Right atrium auricular region (tissue), 2 donors: ENCODE measurements around the gene GDF9. TPM values are rescaled to one million over a fixed set of nuclear protein-coding genes. Genes with fewer than 3 reads are reported as not detected.
A peak's percentile ranks its signal among the peaks of the same experiment; 100 is the strongest.

Experiments used
- DNase-seq: peaks from one replicate; pipeline ENCODE4 v3.0.0-alpha.2; 2019; ENCODE audit warnings: low spot score
- H3K27ac ChIP-seq, 2 donors: fragments of 200-600 bp; sonication (generic); 1 replicate in 1 of 2; 2 replicates in 1 of 2; pipeline ENCODE4 v1.5.1; 2016 to 2019
- H3K27me3 ChIP-seq, 2 donors: fragments of 200-600 bp; sonication (generic); one replicate each; pipeline versions ENCODE4 v1.5.1 to v1.6.0; 2017 to 2019
- H3K36me3 ChIP-seq: fragments of 200-600 bp; sonication (generic); one replicate; pipeline ENCODE4 v1.5.1; 2016
- H3K4me1 ChIP-seq, 2 donors: fragments of 200-600 bp; sonication (generic); one replicate each; pipeline versions ENCODE4 v1.5.1 to v1.6.0; 2017 to 2019
- H3K4me3 ChIP-seq, 2 donors: fragments of 200-600 bp; sonication (generic); 1 replicate in 1 of 2; 2 replicates in 1 of 2; pipeline ENCODE4 v1.5.1; 2017 to 2019; ENCODE audit warnings: mild to moderate bottlenecking in 1 of 2, moderate library complexity in 1 of 2
- H3K9me3 ChIP-seq, 2 donors: fragments of 200-600 bp; sonication (generic); one replicate each; pipeline ENCODE4 v1.5.1; 2019
- total RNA-seq, 2 donors: library from RNA; depleted of rRNA; stranded (reverse); fragments of >200 nt; gene quantifications; one replicate each; pipeline ENCODE4 v1.1.0, GENCODE V29; 2016
- TF ChIP-seq, protein P1 (sequence below), 2 donors: fragments of 200-600 bp; sonication (generic); IDR thresholded peaks; one replicate each; pipeline ENCODE4 v1.5.1; 2019; ENCODE audit warnings: antibody characterized with exemption in 2 of 2

GDF9 gene
- total RNA-seq, 2 donors from 2014 or later, result 0.20 to 0.22 TPM

DNA sequence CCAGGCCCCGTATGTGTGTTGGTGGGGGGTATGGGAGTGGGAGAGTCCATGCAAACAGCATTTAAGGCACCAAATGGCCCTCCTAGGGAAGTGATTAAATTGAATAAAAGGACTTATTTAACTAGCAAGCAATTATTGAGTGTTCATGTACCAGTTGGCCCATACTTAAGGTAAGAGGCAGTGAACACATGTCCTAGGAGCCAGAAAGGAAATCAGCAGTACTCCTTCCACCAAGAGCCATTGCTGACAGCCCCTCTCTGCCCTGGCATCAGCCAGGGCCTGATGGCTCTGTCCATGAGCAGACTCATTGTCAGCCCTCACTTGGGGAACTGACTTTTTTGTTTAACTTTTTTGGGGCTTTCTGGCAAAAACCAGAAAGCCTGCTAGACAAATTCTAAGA lies 25.4 kb downstream of the GDF9 start:
- DNase-seq, result no peak
- peaks cover 0 to 4% of the 10 kb centered on the region in 2 donors for H3K4me1 ChIP-seq
- no peaks in the 10 kb centered on the region for H3K27me3 ChIP-seq
- H3K4me3 ChIP-seq, result no peak overlapping the region
- no peak overlapping the region for H3K27ac ChIP-seq
- no peaks in the 10 kb centered on the region for H3K36me3 ChIP-seq
- no peaks in the 10 kb centered on the region for H3K9me3 ChIP-seq
- TF ChIP-seq, protein P1, sequence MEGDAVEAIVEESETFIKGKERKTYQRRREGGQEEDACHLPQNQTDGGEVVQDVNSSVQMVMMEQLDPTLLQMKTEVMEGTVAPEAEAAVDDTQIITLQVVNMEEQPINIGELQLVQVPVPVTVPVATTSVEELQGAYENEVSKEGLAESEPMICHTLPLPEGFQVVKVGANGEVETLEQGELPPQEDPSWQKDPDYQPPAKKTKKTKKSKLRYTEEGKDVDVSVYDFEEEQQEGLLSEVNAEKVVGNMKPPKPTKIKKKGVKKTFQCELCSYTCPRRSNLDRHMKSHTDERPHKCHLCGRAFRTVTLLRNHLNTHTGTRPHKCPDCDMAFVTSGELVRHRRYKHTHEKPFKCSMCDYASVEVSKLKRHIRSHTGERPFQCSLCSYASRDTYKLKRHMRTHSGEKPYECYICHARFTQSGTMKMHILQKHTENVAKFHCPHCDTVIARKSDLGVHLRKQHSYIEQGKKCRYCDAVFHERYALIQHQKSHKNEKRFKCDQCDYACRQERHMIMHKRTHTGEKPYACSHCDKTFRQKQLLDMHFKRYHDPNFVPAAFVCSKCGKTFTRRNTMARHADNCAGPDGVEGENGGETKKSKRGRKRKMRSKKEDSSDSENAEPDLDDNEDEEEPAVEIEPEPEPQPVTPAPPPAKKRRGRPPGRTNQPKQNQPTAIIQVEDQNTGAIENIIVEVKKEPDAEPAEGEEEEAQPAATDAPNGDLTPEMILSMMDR (IDR thresholded peaks at IDR 0.05), result no peak

DNA sequence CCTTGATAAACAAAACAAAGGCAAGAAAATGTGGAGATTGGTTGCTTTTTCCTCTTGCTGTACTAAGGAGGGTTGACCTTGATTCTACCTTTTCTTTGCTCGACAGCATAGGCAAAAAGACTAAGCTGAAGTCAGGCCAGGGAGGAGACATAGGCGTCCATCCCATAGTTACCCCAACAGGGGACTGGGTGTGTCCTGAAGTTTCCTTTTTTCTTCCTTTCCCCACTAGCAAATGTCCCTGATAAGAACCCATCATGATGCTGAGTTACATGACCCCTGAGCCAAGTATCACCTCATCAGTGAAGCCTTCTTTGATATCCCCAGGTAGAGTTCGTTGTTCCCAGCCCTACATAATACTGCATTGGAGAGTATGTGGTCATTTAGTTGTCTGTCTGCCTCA lies 26.0 kb downstream of the GDF9 start:
- Histone ChIP-seq H3K27ac (peak overlapping the region; percentile 32 to 43), H3K4me1 (peaks cover 0 to 4% of the 10 kb centered on the region in 2 donors), H3K4me3 (no peak overlapping the region), H3K27me3 (no peaks in the 10 kb centered on the region), H3K9me3 (no peaks in the 10 kb centered on the region), H3K36me3 (no peaks in the 10 kb centered on the region)
- DNase-seq, result no peak
- TF ChIP-seq, protein P1 (IDR thresholded peaks at IDR 0.05), result no peak

DNA sequence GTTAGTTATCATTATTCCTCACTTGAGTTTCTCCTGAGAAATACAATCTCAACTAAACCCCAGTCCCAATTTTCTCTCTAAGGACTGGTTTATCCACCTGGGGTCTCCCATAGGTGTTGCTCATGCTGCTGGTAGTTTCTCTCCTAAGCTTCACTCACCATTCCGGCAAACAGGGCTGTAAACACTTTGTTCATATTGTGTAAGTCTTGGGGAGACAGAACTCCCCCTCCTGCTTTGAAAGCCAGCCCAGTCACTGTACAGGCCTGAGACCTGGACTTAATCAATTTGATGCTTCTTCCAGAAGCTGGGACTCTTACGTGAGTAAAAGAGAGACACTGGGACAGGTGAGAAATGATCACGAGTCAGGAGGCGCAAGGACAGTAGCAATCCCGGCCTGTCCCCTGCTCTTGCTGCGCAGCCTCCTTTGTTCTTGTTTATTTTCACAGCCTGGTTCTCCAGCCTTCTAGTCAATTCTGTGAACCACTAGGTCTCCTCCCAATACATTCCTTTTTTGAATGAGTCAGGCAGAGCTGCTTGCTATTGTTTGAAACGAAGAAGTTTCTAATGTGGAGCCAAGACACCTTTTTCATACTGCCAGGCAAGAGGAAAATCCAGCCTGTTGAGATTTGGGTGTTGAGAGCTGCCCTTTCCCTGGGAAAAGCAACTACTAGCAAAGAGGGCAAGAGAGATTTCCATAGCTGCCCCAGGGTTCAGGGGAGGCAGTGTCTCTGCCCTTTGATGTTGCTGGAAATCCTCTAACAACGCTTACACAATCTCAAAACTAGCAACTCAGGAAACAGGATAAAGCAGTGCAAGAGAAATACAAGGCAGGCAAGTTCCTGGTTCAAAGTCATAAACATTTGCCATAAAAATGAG lies 26.6 kb downstream of the GDF9 start:
- H3K27me3 ChIP-seq, result no peaks in the 10 kb centered on the region
- DNase-seq, result no peak
- peak overlapping the region; percentile 32 to 43 for H3K27ac ChIP-seq
- TF ChIP-seq, protein P1 (IDR thresholded peaks at IDR 0.05), result no peak
- no peak overlapping the region for H3K4me3 ChIP-seq
- no peaks in the 10 kb centered on the region for H3K9me3 ChIP-seq
- peaks cover 0 to 4% of the 10 kb centered on the region in 2 donors for H3K4me1 ChIP-seq
- H3K36me3 ChIP-seq, result no peaks in the 10 kb centered on the region

DNA sequence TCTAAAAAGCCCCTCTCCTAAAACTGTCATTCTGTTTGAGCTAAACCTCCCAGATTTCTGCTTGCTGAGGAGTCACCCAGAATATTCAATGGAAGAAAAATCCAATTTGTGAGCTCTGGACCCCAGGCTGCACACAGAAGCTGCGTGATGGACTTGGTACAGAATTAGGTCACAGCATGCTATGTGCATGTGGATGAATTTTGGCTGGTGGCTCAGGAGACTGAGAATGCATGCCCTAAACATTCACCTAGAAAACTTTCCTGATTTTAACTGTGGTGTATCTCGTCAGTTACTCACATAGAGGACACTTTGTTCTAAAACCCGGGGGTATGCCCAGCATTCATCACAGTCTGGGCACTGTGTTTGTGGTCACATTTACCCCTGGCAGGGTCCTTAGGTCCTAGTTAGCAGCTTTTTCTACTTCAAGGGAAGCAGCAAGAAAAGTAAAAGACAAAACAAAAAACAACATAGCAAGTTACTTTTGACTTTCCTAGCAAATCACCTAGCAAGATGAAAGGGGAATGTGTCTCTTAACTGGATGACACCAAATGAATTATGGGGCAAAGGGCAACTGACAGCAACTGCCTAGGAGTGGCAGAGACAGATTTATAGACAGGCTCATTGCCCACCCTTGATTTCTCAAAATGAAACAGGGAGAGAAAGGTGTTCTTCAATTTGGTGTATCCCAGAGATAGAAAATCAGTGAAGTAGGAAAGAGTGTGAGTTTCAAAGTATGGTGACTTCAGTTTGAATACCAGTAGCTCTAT lies 27.6 kb downstream of the GDF9 start:
- H3K36me3 ChIP-seq, result no peaks in the 10 kb centered on the region
- peaks cover 0 to 4% of the 10 kb centered on the region in 2 donors for H3K4me1 ChIP-seq
- H3K27ac ChIP-seq, result peak overlapping the region in 1 of 2 donors; percentile 32
- no peak for DNase-seq
- TF ChIP-seq, protein P1 (IDR thresholded peaks at IDR 0.05), result no peak
- H3K27me3 ChIP-seq, result no peaks in the 10 kb centered on the region
- H3K9me3 ChIP-seq, result no peaks in the 10 kb centered on the region
- no peak overlapping the region for H3K4me3 ChIP-seq

DNA sequence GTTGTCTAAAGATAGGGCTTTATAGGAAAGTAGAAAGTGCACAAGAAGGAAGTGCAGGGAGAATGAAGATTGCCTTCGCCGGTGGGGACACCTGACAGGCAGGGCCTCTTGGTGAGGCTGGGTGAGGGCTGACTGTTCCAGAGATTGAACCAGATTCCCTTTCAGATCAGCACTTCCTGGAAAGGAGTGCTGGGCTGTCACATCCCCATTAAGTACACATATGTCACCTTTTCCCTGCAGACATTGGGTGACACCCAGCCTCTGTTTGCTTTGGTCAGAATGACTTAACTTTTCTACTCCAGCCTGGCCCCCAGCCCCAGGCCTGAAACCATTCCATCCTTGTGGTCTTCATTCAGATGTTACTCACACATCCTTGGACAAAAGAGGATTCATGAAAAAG lies 28.4 kb downstream of the GDF9 start:
- H3K9me3 ChIP-seq, result no peaks in the 10 kb centered on the region
- peaks cover 0 to 4% of the 10 kb centered on the region in 2 donors for H3K4me1 ChIP-seq
- no peaks in the 10 kb centered on the region for H3K27me3 ChIP-seq
- TF ChIP-seq, protein P1 (IDR thresholded peaks at IDR 0.05), result no peak
- H3K36me3 ChIP-seq, result no peaks in the 10 kb centered on the region
- DNase-seq, result peak; percentile 23
- no peak overlapping the region for H3K27ac ChIP-seq
- H3K4me3 ChIP-seq, result no peak overlapping the region
